HFFc6 (cell line): ENCODE results near the gene FAM43A. TPM values are rescaled to one million over a fixed set of nuclear protein-coding genes. Genes with fewer than 3 reads are reported as not detected.

ENCODE experiments used
- DNase-seq: peaks from one replicate; pipeline ENCODE4 v3.0.0-alpha.2; 2018
- H3K27ac Mint-ChIP-seq: 2 replicates; pipeline ENCODE4 v1.8.0; 2020; ENCODE audit warnings: mild to moderate bottlenecking, mixed read lengths
- H3K27me3 Mint-ChIP-seq: 2 replicates; pipeline ENCODE4 v1.8.0; 2021; ENCODE audit warnings: mild to moderate bottlenecking, moderate library complexity, mixed read lengths; ENCODE audit not compliant: insufficient read depth
- H3K36me3 Mint-ChIP-seq: 2 replicates; pipeline ENCODE4 v1.8.0; 2021; ENCODE audit warnings: low read depth, mixed read lengths
- H3K4me1 Mint-ChIP-seq: 2 replicates; pipeline ENCODE4 v1.8.0; 2020; ENCODE audit warnings: low read depth, mixed read lengths
- H3K4me3 Mint-ChIP-seq: 2 replicates; pipeline ENCODE4 v1.8.0; 2020; ENCODE audit warnings: mild to moderate bottlenecking, moderate library complexity, mixed read lengths
- H3K9me3 Mint-ChIP-seq: 2 replicates; pipeline ENCODE4 v1.8.0; 2020; ENCODE audit warnings: mild to moderate bottlenecking, mixed read lengths
- total RNA-seq, 6 experiments: library from RNA; stranded (reverse); fragmentation: NEBNext Ultra II Directional; extraction: Animal tissue kit (Norgen Biotek cat#: 25700); gene quantifications; 2 replicates in 1 of 6; 3 replicates in 5 of 6; pipeline ENCODE4 v1.2.3, GENCODE V29; 2021
- TF ChIP-seq, protein P1 (sequence below): fragments of 200-600 bp; sonication (generic); IDR thresholded peaks from 2 replicates; pipeline ENCODE4 v1.5.0; 2021; ENCODE audit warnings: antibody characterized with exemption, mild to moderate bottlenecking

FAM43A gene
- total RNA-seq, 6 experiments from 2014 or later = 10.6 to 28.5 (median 11.6) TPM

DNA sequence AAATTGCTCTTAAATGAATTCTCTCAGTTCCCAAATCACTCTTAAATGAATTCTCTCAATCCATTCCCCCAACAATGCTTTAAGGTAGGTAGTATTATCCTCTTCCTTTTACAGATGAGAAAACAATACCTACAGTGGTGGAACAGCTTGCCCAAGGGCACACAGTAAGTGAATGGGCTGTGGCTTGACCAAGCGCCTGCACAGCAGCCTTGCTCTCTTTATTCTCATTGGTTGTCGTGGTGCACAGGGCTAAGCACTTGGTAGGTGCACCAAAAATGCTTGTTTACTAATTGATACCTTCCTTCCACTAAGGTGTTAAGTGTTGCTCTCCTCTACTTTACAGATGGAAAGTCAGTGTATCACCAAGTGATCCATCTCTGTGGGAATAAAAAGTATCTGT, 43.3 kb downstream of the FAM43A start:
- Mint-ChIP-seq H3K36me3 (no peaks in the 10 kb centered on the region), H3K4me1 (peaks cover 15% of the 10 kb centered on the region)

DNA sequence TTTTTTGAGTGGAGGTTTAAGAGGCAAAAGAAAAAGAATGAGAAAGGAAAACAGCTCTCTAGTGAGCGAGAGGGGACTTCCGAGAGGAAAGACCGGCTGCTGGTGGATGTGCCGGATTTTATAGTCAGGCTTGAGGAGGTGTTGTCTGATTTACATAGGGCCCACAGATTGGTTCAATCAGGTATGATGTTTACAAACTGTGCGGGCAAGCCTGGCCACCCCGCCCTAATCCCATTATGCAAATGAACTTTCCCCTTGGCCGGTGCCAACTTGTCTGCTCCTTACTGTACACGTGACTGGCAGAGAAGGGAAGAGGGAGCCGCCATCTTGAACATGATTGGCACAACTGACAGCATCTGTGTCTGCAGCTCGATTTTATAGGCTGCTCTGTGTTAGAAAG, 44.7 kb downstream of the FAM43A start:
- Mint-ChIP-seq H3K4me1 (peaks cover 15% of the 10 kb centered on the region), H3K27ac (no peak overlapping the region), H3K9me3 (peaks cover 1% of the 10 kb centered on the region; the same call in 1 of the 2 replicates), H3K27me3 (peaks cover 33% of the 10 kb centered on the region), H3K4me3 (peak overlapping the region; percentile 3; the same call in 1 of the 2 replicates), H3K36me3 (no peaks in the 10 kb centered on the region; the same call in 1 of the 2 replicates)
- DNase-seq = peak; percentile 17
- TF ChIP-seq, protein P1, sequence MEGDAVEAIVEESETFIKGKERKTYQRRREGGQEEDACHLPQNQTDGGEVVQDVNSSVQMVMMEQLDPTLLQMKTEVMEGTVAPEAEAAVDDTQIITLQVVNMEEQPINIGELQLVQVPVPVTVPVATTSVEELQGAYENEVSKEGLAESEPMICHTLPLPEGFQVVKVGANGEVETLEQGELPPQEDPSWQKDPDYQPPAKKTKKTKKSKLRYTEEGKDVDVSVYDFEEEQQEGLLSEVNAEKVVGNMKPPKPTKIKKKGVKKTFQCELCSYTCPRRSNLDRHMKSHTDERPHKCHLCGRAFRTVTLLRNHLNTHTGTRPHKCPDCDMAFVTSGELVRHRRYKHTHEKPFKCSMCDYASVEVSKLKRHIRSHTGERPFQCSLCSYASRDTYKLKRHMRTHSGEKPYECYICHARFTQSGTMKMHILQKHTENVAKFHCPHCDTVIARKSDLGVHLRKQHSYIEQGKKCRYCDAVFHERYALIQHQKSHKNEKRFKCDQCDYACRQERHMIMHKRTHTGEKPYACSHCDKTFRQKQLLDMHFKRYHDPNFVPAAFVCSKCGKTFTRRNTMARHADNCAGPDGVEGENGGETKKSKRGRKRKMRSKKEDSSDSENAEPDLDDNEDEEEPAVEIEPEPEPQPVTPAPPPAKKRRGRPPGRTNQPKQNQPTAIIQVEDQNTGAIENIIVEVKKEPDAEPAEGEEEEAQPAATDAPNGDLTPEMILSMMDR = no peak

More for the DNA sequence above, 43.3 kb downstream of the FAM43A start:
- Mint-ChIP-seq H3K9me3 (no peaks in the 10 kb centered on the region), H3K27ac (no peak overlapping the region), H3K27me3 (peaks cover 45% of the 10 kb centered on the region), H3K4me3 (no peak overlapping the region)
- TF ChIP-seq, protein P1 = no peak
- no peak for DNase-seq

DNA sequence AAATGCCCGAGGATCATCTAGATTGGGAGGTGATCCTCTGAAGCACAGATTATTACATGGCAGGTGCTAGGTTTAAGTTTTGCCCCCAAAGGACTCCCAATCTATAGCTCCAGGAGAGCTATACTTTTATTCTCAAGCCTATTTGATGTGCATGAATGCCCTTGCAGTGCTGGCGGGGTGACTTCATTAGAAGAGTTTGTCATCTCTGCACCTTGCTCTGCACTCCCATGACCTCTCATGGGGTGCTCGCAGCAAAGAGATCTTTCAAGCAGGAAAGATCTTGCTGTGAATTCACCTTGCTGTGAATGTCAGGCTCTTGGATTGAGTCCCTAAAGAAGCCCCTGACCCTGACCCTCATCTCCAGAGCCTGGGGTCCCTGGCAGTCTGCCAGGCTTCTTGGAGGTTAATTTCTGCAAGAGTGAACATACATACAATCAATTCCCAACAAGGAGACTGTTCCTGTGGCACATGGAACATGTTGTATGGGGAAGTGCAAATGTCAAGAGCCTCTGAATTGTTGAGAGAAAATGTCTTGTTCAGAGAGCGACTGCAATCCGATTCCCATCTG, 45.9 kb downstream of the FAM43A start:
- H3K4me3 Mint-ChIP-seq = no peak overlapping the region

DNA sequence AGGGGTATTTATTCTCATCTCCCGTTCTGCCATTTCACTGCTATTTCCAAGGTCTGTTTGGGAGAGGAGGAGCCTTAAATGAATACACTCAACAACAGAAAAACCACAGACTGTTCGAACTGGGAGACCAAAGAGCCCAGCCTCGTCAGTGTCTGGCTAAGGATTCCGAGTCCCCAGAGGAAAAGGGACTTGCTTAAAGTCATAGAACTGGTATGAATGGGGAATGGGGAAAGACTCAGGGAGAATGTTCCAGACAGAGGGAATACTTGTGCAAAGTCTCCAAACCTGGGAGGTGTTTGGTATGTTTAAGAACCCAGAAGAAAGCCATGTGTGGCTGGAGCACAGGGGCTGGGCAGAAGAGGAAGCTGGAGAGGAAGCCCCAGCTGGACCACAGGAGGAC, 46.9 kb downstream of the FAM43A start:
- Mint-ChIP-seq H3K4me1 (peaks cover 7% of the 10 kb centered on the region), H3K4me3 (no peak overlapping the region), H3K9me3 (peaks cover 3% of the 10 kb centered on the region; the same call in 1 of the 2 replicates), H3K27me3 (peaks cover 30% of the 10 kb centered on the region), H3K27ac (no peak overlapping the region), H3K36me3 (no peaks in the 10 kb centered on the region; the same call in 1 of the 2 replicates)
- TF ChIP-seq, protein P1 = no peak
- no peak for DNase-seq

More for the DNA sequence above, 45.9 kb downstream of the FAM43A start:
- Mint-ChIP-seq H3K9me3 (peaks cover 3% of the 10 kb centered on the region; the same call in 1 of the 2 replicates), H3K27me3 (peaks cover 33% of the 10 kb centered on the region), H3K4me1 (peaks cover 15% of the 10 kb centered on the region), H3K27ac (no peak overlapping the region), H3K36me3 (no peaks in the 10 kb centered on the region; the same call in 1 of the 2 replicates)
- TF ChIP-seq, protein P1 = no peak
- no peak for DNase-seq

DNA sequence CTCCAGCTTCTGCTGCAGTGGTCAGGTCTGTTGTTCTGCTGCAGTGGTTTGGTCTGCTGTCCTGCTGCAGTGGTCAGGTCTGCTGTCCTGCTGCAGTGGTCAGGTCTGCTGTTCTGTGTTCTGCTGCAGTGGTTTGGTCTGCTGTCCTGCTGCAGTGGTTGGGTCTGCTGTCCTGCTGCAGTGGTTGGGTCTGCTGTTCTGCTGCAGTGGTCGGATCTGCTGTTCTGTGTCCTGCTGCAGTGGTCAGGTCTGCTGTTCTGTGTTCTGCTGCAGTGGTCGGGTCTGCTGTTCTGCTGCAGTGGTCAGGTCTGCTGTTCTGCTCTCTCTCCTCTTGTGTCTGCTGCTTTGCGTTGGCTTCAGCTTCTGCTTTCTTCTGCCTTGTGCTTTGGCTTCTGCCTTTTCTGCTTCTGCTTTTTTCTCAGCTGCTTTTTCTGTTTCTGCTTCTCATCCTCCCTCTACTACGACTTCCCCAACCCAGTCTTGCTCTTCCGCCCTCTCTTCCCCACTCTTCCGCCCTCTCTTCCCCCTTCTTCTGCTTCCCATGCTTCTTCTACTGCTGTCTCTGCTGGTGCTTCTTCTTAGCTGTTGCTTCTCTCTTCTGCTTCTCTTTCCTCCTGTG, 50.7 kb downstream of the FAM43A start:
- TF ChIP-seq, protein P1 = no peak
- Mint-ChIP-seq H3K27me3 (peaks cover 7% of the 10 kb centered on the region), H3K4me3 (no peak overlapping the region), H3K4me1 (peaks cover 17% of the 10 kb centered on the region), H3K36me3 (no peaks in the 10 kb centered on the region; the same call in 1 of the 2 replicates), H3K27ac (no peak overlapping the region), H3K9me3 (peaks cover 3% of the 10 kb centered on the region; the same call in 1 of the 2 replicates)
- no peak for DNase-seq
